H1 (cell line): ENCODE results near the gene ADAMTS1. TPM values are rescaled to one million over a fixed set of nuclear protein-coding genes. Genes with fewer than 3 reads are reported as not detected.

Experiments
- CTCF ChIA-PET: fragments of 300-600 bp; sonication (Branson Sonifier 250); formaldehyde crosslinking; loops from one replicate; lab custom pipeline; 2021; ENCODE audit not compliant: partially characterized antibody; lab: Charles Lee
- POLR2A ChIA-PET: fragments of 300-600 bp; sonication (Branson Sonifier 250); formaldehyde crosslinking; loops from one replicate; lab custom pipeline; 2021; ENCODE audit warnings: inconsistent platforms; ENCODE audit not compliant: partially characterized antibody; lab: Charles Lee
- DNase-seq, 2 experiments: peaks; one replicate each; pipeline versions ENCODE4 v3.0.0 to v3.0.0-alpha.2; 2010 to 2022; ENCODE audit warnings: low spot score in 2 of 2, low read depth in 1 of 2, mixed read lengths in 1 of 2
- FAIRE-seq: peaks from 2 replicates; lab custom pipeline; 2011; peaks lifted over from hg19 to GRCh38; lab: Jason Lieb, UNC
- H2AFZ ChIP-seq: 2 replicates; pipeline ENCODE4 v1.8.1; 2012; ENCODE audit warnings: low read length, inconsistent platforms
- H2AK5ac ChIP-seq: 2 replicates; pipeline ENCODE4 v1.6.1; 2013; ENCODE audit warnings: low read depth, low read length
- H2BK120ac ChIP-seq: replicated peaks from 2 replicates; pipeline ENCODE3; 2013; ENCODE audit warnings: low read depth, low read length, inconsistent platforms
- H2BK12ac ChIP-seq: 2 replicates; pipeline ENCODE4 v1.6.1; 2013; ENCODE audit warnings: low read depth, low read length
- H2BK15ac ChIP-seq: 2 replicates; pipeline ENCODE4 v1.6.1; 2013; ENCODE audit warnings: low read length
- H2BK20ac ChIP-seq: 2 replicates; pipeline ENCODE4 v1.6.1; 2013; ENCODE audit warnings: low read length
- H2BK5ac ChIP-seq: 2 replicates; pipeline ENCODE4 v1.6.1; 2013; ENCODE audit warnings: low read depth, low read length
- H3K14ac ChIP-seq: 2 replicates; pipeline ENCODE4 v1.6.1; 2013; ENCODE audit warnings: inconsistent platforms; ENCODE audit not compliant: insufficient read length
- H3K18ac ChIP-seq: 2 replicates; pipeline ENCODE4 v1.6.1; 2013; ENCODE audit warnings: low read length; ENCODE audit errors: extremely low read depth
- H3K23ac ChIP-seq: 2 replicates; pipeline ENCODE4 v1.6.1; 2013; ENCODE audit warnings: inconsistent platforms; ENCODE audit not compliant: insufficient read length
- H3K23me2 ChIP-seq: 2 replicates; pipeline ENCODE4 v1.6.1; 2013; ENCODE audit warnings: low read depth, low read length
- H3K27ac ChIP-seq: 2 replicates; pipeline ENCODE4 v1.6.1; 2011; ENCODE audit warnings: low read depth, low read length, inconsistent platforms
- H3K27me3 ChIP-seq, 4 experiments: replicated peaks in 1 of 4; 1 replicate in 1 of 4; 2 replicates in 3 of 4; pipeline versions ENCODE4 v1.6.1 to v1.8.1; 2011 to 2013; ENCODE audit warnings: low read length in 3 of 4, mild to moderate bottlenecking in 3 of 4, inconsistent platforms in 2 of 4, mixed read lengths in 2 of 4, moderate library complexity in 1 of 4; ENCODE audit not compliant: control insufficient read depth in 3 of 4, insufficient read depth in 3 of 4; ENCODE audit errors: extremely low read depth in 1 of 4
- H3K36me3 ChIP-seq, 4 experiments: 2 replicates each; pipeline versions ENCODE4 v1.6.1 to v1.8.1; 2011 to 2013; ENCODE audit warnings: mild to moderate bottlenecking in 4 of 4, low read length in 3 of 4, moderate library complexity in 2 of 4, control low read depth in 1 of 4, inconsistent platforms in 1 of 4; ENCODE audit not compliant: insufficient read depth in 4 of 4, control insufficient read depth in 2 of 4
- H3K4ac ChIP-seq: replicated peaks from 2 replicates; pipeline ENCODE3; 2013; ENCODE audit warnings: low read length, low read depth, mixed read lengths, inconsistent platforms; ENCODE audit not compliant: insufficient read length
- H3K4me1 ChIP-seq, 4 experiments: replicated peaks in 1 of 4; 1 replicate in 1 of 4; 2 replicates in 3 of 4; pipeline versions ENCODE4 v1.6.1 to v1.8.1; 2011 to 2013; ENCODE audit warnings: low read length in 3 of 4, inconsistent platforms in 2 of 4, mixed read lengths in 1 of 4; ENCODE audit not compliant: insufficient read depth in 4 of 4, control insufficient read depth in 3 of 4
- H3K4me2 ChIP-seq, 2 experiments: 2 replicates each; pipeline versions ENCODE4 v1.6.1 to v1.8.1; 2011 to 2013; ENCODE audit warnings: low read depth in 2 of 2, low read length in 2 of 2, control low read depth in 1 of 2, inconsistent platforms in 1 of 2, mild to moderate bottlenecking in 1 of 2; ENCODE audit not compliant: insufficient read depth in 1 of 2
- H3K4me3 ChIP-seq, 4 experiments: fragments of 200-600, 300-600 bp in 1 of 4; sonication (generic), shearing (Covaris generic), sonication (Bioruptor Twin) in 1 of 4; 2 replicates each; pipeline versions ENCODE4 v1.5.1 to v1.8.1; 2011 to 2016; ENCODE audit warnings: low read length in 4 of 4, low read depth in 3 of 4, control low read depth in 2 of 4, inconsistent platforms in 2 of 4, mild to moderate bottlenecking in 2 of 4, mixed read lengths in 1 of 4, moderate library complexity in 1 of 4; ENCODE audit not compliant: insufficient read depth in 2 of 4; ENCODE audit errors: extremely low read depth in 1 of 4
- H3K56ac ChIP-seq: replicated peaks from 2 replicates; pipeline ENCODE3; 2013; ENCODE audit warnings: low read depth, mild to moderate bottlenecking, mixed read lengths, low read length, inconsistent platforms; ENCODE audit not compliant: insufficient read length
- H3K79me1 ChIP-seq: 2 replicates; pipeline ENCODE4 v1.6.1; 2013; ENCODE audit warnings: low read depth, low read length, control low read depth
- H3K79me2 ChIP-seq, 2 experiments: 2 replicates each; pipeline versions ENCODE4 v1.6.1 to v1.8.1; 2012 to 2013; ENCODE audit warnings: low read length in 2 of 2, mild to moderate bottlenecking in 2 of 2, inconsistent platforms in 1 of 2; ENCODE audit not compliant: insufficient read depth in 2 of 2, control insufficient read depth in 1 of 2
- H3K9ac ChIP-seq, 4 experiments: replicated peaks in 1 of 4; 1 replicate in 1 of 4; 2 replicates in 3 of 4; pipeline versions ENCODE4 v1.6.1 to v1.8.1; 2011 to 2013; ENCODE audit warnings: low read depth in 3 of 4, low read length in 3 of 4, control low read depth in 2 of 4, mild to moderate bottlenecking in 2 of 4, moderate library complexity in 2 of 4, inconsistent platforms in 1 of 4; ENCODE audit errors: extremely low read depth in 1 of 4
- H3K9me3 ChIP-seq, 2 experiments: 2 replicates each; pipeline versions ENCODE4 v1.6.1 to v1.8.1; 2012 to 2013; ENCODE audit warnings: mild to moderate bottlenecking in 2 of 2, moderate library complexity in 2 of 2, control low read depth in 1 of 2, inconsistent platforms in 1 of 2, low read depth in 1 of 2, low read length in 1 of 2, mixed read lengths in 1 of 2; ENCODE audit not compliant: insufficient read depth in 2 of 2
- H4K20me1 ChIP-seq, 2 experiments: replicated peaks in 1 of 2; 2 replicates each; pipeline versions ENCODE3 to v1.8.1; 2011 to 2013; ENCODE audit warnings: inconsistent platforms in 2 of 2, low read length in 2 of 2, mild to moderate bottlenecking in 1 of 2; ENCODE audit not compliant: insufficient read depth in 2 of 2, control insufficient read depth in 1 of 2
- H4K5ac ChIP-seq: 2 replicates; pipeline ENCODE4 v1.6.1; 2013; ENCODE audit warnings: low read length, low read depth, mixed read lengths, inconsistent platforms; ENCODE audit not compliant: insufficient read length
- H4K8ac ChIP-seq: 2 replicates; pipeline ENCODE4 v1.8.0; 2013; ENCODE audit warnings: mild to moderate bottlenecking, moderate library complexity, low read length, inconsistent platforms; ENCODE audit not compliant: insufficient read depth; ENCODE audit errors: extremely low read depth
- H4K91ac ChIP-seq: replicated peaks from 2 replicates; pipeline ENCODE3; 2013; ENCODE audit warnings: low read length, mixed read lengths, inconsistent platforms; ENCODE audit not compliant: insufficient read length
- RXRA ChIP-seq: IDR thresholded peaks from 2 replicates; pipeline ENCODE4 v1.6.1; 2011; ENCODE audit warnings: low read depth, mild to moderate bottlenecking, low read length, moderate library complexity; ENCODE audit not compliant: insufficient read depth
- SIRT6 ChIP-seq: IDR thresholded peaks from one replicate; pipeline ENCODE4 v1.7.1; 2012; ENCODE audit warnings: low read length, inconsistent platforms
- WGBS, 2 experiments: shearing (Covaris generic) in 1 of 2; methylation state at CpG; one replicate each; pipeline versions ENCODE4 v1.1.6 to v1.1.7; 2013 to 2015; ENCODE audit warnings: low lambda C conversion rate in 2 of 2, mixed read lengths in 2 of 2, inconsistent platforms in 1 of 2, low coverage in 1 of 2, missing lambda C conversion rate in 1 of 2; ENCODE audit not compliant: insufficient replicate concordance in 2 of 2, insufficient coverage in 1 of 2, insufficient read length in 1 of 2; ENCODE audit errors: extremely low coverage in 1 of 2, missing lambda C conversion rate in 1 of 2; 5-methylcytosine and 5-hydroxymethylcytosine counted together
- polyA plus RNA-seq, 7 experiments: library from polyadenylated mRNA; depleted of rRNA in 3 of 7; stranded (reverse) in 5 of 7; unstranded in 2 of 7; fragments of >200 nt in 5 of 7; fragments of 200-250 nt in 2 of 7; gene quantifications; 1 replicate in 5 of 7; 2 replicates in 1 of 7; 4 replicates in 1 of 7; pipeline versions ENCODE4 v1.2.1 to v1.2.3, GENCODE V29; 2011 to 2013; ENCODE audit warnings: missing spikeins in 2 of 7, mixed read lengths in 2 of 7
- total RNA-seq: library from RNA; stranded (reverse); fragmentation: NEBNext Ultra II Directional; extraction: Animal tissue kit (Norgen Biotek cat#: 25700); gene quantifications from 2 replicates; pipeline ENCODE4 v1.2.1, GENCODE V29; 2021

The ADAMTS1 gene
- total and polyA plus RNA-seq, 2 of the 8 experiments (the other 6 are each of a cell fraction or from before 2014, with no cell fraction given) = 10.7 to 22.4 TPM

GRCh38 chr21:26840201-26840600 lies 5.0 kb downstream of the ADAMTS1 start:
- FAIRE-seq (no peak), DNase-seq (no peak)
- Histone ChIP-seq H4K20me1 (no peaks in the 10 kb centered on the region), H3K23ac (no peak overlapping the region), H3K79me2 (peaks cover 0 to 18% of the 10 kb centered on the region in 2 experiments; a peak in 2 of 4 replicates), H3K36me3 (peaks cover 18 to 56% (median 38%) of the 10 kb centered on the region in 4 experiments), H2BK20ac (no peak overlapping the region), H2AK5ac (no peak overlapping the region; the same call in 1 of the 2 replicates), H3K9ac (no peak overlapping the region), H3K4ac (no peak overlapping the region), H3K9me3 (no peaks in the 10 kb centered on the region), H4K5ac (no peak overlapping the region), H3K18ac (no peak overlapping the region), H3K56ac (no peak overlapping the region), H3K4me3 (no peak overlapping the region), H2AFZ (no peak overlapping the region), H2BK15ac (no peak overlapping the region), H3K27me3 (peaks cover 0 to 15% (median 5%) of the 10 kb centered on the region in 4 experiments; a peak in 5 of 7 replicates), H3K14ac (no peak overlapping the region), H3K4me1 (peaks cover 0 to 12% (median 6%) of the 10 kb centered on the region in 4 experiments; a peak in 4 of 7 replicates), H4K91ac (no peak overlapping the region), H3K4me2 (no peak overlapping the region), H3K27ac (no peak overlapping the region), H3K23me2 (peaks cover 19% of the 10 kb centered on the region), H2BK5ac (no peak overlapping the region), H2BK12ac (no peak overlapping the region), H2BK120ac (no peak overlapping the region), H3K79me1 (peaks cover 2% of the 10 kb centered on the region; the same call in 1 of the 2 replicates), H4K8ac (no peak overlapping the region)
- 98% methylated on average over 10 of the region's 10 CpGs; no CpG with 5 or more reads in 1 of the 2 experiments for WGBS, 2 experiments
- ChIA-PET CTCF (interaction anchor here (0.6 to 1.7 kb wide), 5 partner anchors 9 to 1517 kb away, joined by 3 to 4 read pairs (median 3); no protein-coding TSS in a partner anchor), POLR2A (no interaction called here)
- TF ChIP-seq RXRA (no peak), SIRT6 (no peak)
